Neural cell (in vitro differentiated cells): ENCODE measurements around the gene ZNF107. TPM values are rescaled to one million over a fixed set of nuclear protein-coding genes. Genes with fewer than 3 reads are reported as not detected.
A peak's percentile ranks its signal among the peaks of the same experiment; 100 is the strongest.
"Not testable (repeated sequence)": the region's sequence is repeated elsewhere in the genome, so short reads cannot be mapped to it uniquely, and the experiment has no call there.

Experiments used
- H2AFZ ChIP-seq: fragments of 200-600, 300-800 bp; sonication (generic), shearing (Covaris generic); 2 replicates; pipeline ENCODE4 v1.6.0; 2014; ENCODE audit warnings: low read depth, mild to moderate bottlenecking, antibody characterized with exemption, low read length, moderate library complexity
- H3F3A ChIP-seq: fragments of 200-600 bp; shearing (Covaris generic); 2 replicates; pipeline ENCODE4 v1.6.1; 2016; ENCODE audit warnings: mild to moderate bottlenecking, moderate library complexity, mixed read lengths, antibody characterized with exemption, low read length; ENCODE audit not compliant: insufficient read depth, poor library complexity, severe bottlenecking
- H3K27ac ChIP-seq: fragments of 200-600, 300-800 bp; sonication (generic), shearing (Covaris generic); 2 replicates; pipeline ENCODE4 v1.5.1; 2014; ENCODE audit warnings: mild to moderate bottlenecking, low read length, moderate library complexity
- H3K27me3 ChIP-seq: fragments of 300-800, 200-600 bp; sonication (generic), shearing (Covaris generic); 2 replicates; pipeline ENCODE4 v1.6.0; 2014; ENCODE audit warnings: mild to moderate bottlenecking, low read depth, low read length, moderate library complexity; ENCODE audit not compliant: insufficient read depth
- H3K36me3 ChIP-seq: fragments of 300-800, 200-600 bp; sonication (generic), shearing (Covaris generic); 2 replicates; pipeline ENCODE4 v1.5.1; 2014; ENCODE audit warnings: mild to moderate bottlenecking, antibody characterized with exemption, low read length, moderate library complexity; ENCODE audit not compliant: insufficient read depth
- H3K4me2 ChIP-seq: fragments of 300-800, 200-600 bp; sonication (generic), shearing (Covaris generic); 2 replicates; pipeline ENCODE4 v1.6.0; 2014; ENCODE audit warnings: mild to moderate bottlenecking, low read length
- H3K4me3 ChIP-seq: fragments of 300-800, 200-600 bp; sonication (generic), shearing (Covaris generic); 2 replicates; pipeline ENCODE4 v1.5.1; 2014; ENCODE audit warnings: mild to moderate bottlenecking, low read length, moderate library complexity
- H3K79me2 ChIP-seq: fragments of 200-600 bp; shearing (Covaris generic); replicated peaks from 2 replicates; pipeline ENCODE4 v1.6.0; 2014; ENCODE audit warnings: mild to moderate bottlenecking, low read length, moderate library complexity; ENCODE audit not compliant: insufficient read depth
- H3K9ac ChIP-seq: fragments of 300-800, 200-600 bp; sonication (generic), shearing (Covaris generic); 2 replicates; pipeline ENCODE4 v1.6.1; 2016; ENCODE audit warnings: mild to moderate bottlenecking, low read length, mixed read lengths
- H3K9me2 ChIP-seq: fragments of 200-600 bp; shearing (Covaris generic); 2 replicates; pipeline ENCODE4 v1.6.1; 2016; ENCODE audit warnings: mild to moderate bottlenecking, low read length, mixed read lengths; ENCODE audit not compliant: insufficient read depth
- H3K9me3 ChIP-seq: fragments of 200-600, 300-800 bp; sonication (generic), shearing (Covaris generic); 2 replicates; pipeline ENCODE4 v1.6.1; 2016; ENCODE audit warnings: mild to moderate bottlenecking, mixed run types, low read length, moderate library complexity, mixed read lengths
- H4K20me1 ChIP-seq: fragments of 200-600 bp; shearing (Covaris generic); 2 replicates; pipeline ENCODE4 v1.6.1; 2016; ENCODE audit warnings: mild to moderate bottlenecking, mixed run types; ENCODE audit not compliant: insufficient read depth
- EP300 ChIP-seq: fragments of 450-650 bp; conservative IDR thresholded peaks from 2 replicates; pipeline ENCODE4 v1.6.1; 2014; ENCODE audit warnings: antibody characterized with exemption, mild to moderate bottlenecking, moderate library complexity; ENCODE audit not compliant: poor library complexity, severe bottlenecking
- EZH2 ChIP-seq: fragments of 200-600, 300-800 bp; shearing (Covaris generic), sonication (generic); IDR thresholded peaks from 2 replicates; pipeline ENCODE4 v1.6.1; 2014; ENCODE audit warnings: antibody characterized with exemption, low read length, borderline replicate concordance, mild to moderate bottlenecking; ENCODE audit not compliant: insufficient read depth, poor library complexity, severe bottlenecking
- MXI1 ChIP-seq: fragments of 450-650 bp; conservative IDR thresholded peaks from 2 replicates; pipeline ENCODE4 v1.6.1; 2014; ENCODE audit warnings: antibody characterized with exemption, mild to moderate bottlenecking; ENCODE audit not compliant: poor library complexity, severe bottlenecking
- POLR2AphosphoS5 ChIP-seq: IDR thresholded peaks from 2 replicates; pipeline ENCODE4 v1.6.1; 2012
- RAD21 ChIP-seq: fragments of 450-650 bp; conservative IDR thresholded peaks from 2 replicates; pipeline ENCODE4 v1.6.1; 2014; ENCODE audit warnings: antibody characterized with exemption, mild to moderate bottlenecking, moderate library complexity
- SMC3 ChIP-seq: fragments of 450-650 bp; conservative IDR thresholded peaks from 2 replicates; pipeline ENCODE4 v1.6.1; 2014; ENCODE audit warnings: antibody characterized with exemption, mild to moderate bottlenecking, moderate library complexity; ENCODE audit not compliant: poor library complexity
- TAF1 ChIP-seq: IDR thresholded peaks from 2 replicates; pipeline ENCODE4 v1.6.1; 2012; ENCODE audit warnings: low read depth
- polyA plus RNA-seq: library from polyadenylated mRNA; depleted of rRNA; stranded (reverse); fragments of >200 nt; gene quantifications from 2 replicates; pipeline ENCODE4 v1.2.3, GENCODE V29; 2014
- TF ChIP-seq, protein P1 (sequence below): fragments of 450-650 bp; IDR thresholded peaks from 2 replicates; pipeline ENCODE4 v1.5.1; 2014; ENCODE audit warnings: antibody characterized with exemption, mild to moderate bottlenecking, moderate library complexity; ENCODE audit not compliant: poor library complexity, severe bottlenecking
- TF ChIP-seq, protein P2 (sequence below): IDR thresholded peaks from 2 replicates; pipeline ENCODE4 v1.6.1; 2012; ENCODE audit warnings: borderline replicate concordance

Gene ZNF107
- polyA plus RNA-seq, 1 donor from 2014 or later, result 7.9 TPM

DNA sequence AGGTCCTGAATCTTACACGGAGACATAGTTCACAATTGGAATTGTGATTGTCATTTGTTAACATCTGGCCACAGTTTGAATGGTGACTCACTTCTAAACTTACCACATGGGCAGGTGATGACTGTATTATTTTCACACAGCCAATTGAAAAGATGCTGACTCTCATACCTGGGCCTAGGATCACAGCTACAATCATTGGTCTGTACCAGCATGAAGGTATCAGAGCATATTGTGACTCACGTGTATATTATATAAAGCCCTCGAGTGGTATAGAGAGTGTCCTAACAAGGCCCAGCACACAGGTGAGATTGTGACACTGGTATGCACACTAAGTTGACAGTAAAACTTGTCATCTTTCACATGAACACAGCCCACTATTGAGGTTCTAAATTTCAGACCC lies 9.4 kb upstream of the ZNF107 start:
- Histone ChIP-seq H3K9me2 (no peaks in the 10 kb centered on the region), H3K9ac (no peak overlapping the region), H3F3A (no peaks in the 10 kb centered on the region), H3K4me3 (no peak overlapping the region), H3K4me2 (no peak overlapping the region), H3K79me2 (no peaks in the 10 kb centered on the region), H3K36me3 (no peaks in the 10 kb centered on the region), H4K20me1 (no peaks in the 10 kb centered on the region), H3K27me3 (no peaks in the 10 kb centered on the region), H3K27ac (no peak overlapping the region), H3K9me3 (no peaks in the 10 kb centered on the region), H2AFZ (no peak overlapping the region)
- no peak for TF ChIP-seq SMC3
- TF ChIP-seq, protein P1, sequence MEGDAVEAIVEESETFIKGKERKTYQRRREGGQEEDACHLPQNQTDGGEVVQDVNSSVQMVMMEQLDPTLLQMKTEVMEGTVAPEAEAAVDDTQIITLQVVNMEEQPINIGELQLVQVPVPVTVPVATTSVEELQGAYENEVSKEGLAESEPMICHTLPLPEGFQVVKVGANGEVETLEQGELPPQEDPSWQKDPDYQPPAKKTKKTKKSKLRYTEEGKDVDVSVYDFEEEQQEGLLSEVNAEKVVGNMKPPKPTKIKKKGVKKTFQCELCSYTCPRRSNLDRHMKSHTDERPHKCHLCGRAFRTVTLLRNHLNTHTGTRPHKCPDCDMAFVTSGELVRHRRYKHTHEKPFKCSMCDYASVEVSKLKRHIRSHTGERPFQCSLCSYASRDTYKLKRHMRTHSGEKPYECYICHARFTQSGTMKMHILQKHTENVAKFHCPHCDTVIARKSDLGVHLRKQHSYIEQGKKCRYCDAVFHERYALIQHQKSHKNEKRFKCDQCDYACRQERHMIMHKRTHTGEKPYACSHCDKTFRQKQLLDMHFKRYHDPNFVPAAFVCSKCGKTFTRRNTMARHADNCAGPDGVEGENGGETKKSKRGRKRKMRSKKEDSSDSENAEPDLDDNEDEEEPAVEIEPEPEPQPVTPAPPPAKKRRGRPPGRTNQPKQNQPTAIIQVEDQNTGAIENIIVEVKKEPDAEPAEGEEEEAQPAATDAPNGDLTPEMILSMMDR, result no peak
- TF ChIP-seq RAD21, result no peak
- TF ChIP-seq POLR2AphosphoS5, result no peak
- no peak for TF ChIP-seq EZH2
- TF ChIP-seq, protein P2, sequence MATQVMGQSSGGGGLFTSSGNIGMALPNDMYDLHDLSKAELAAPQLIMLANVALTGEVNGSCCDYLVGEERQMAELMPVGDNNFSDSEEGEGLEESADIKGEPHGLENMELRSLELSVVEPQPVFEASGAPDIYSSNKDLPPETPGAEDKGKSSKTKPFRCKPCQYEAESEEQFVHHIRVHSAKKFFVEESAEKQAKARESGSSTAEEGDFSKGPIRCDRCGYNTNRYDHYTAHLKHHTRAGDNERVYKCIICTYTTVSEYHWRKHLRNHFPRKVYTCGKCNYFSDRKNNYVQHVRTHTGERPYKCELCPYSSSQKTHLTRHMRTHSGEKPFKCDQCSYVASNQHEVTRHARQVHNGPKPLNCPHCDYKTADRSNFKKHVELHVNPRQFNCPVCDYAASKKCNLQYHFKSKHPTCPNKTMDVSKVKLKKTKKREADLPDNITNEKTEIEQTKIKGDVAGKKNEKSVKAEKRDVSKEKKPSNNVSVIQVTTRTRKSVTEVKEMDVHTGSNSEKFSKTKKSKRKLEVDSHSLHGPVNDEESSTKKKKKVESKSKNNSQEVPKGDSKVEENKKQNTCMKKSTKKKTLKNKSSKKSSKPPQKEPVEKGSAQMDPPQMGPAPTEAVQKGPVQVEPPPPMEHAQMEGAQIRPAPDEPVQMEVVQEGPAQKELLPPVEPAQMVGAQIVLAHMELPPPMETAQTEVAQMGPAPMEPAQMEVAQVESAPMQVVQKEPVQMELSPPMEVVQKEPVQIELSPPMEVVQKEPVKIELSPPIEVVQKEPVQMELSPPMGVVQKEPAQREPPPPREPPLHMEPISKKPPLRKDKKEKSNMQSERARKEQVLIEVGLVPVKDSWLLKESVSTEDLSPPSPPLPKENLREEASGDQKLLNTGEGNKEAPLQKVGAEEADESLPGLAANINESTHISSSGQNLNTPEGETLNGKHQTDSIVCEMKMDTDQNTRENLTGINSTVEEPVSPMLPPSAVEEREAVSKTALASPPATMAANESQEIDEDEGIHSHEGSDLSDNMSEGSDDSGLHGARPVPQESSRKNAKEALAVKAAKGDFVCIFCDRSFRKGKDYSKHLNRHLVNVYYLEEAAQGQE, result no peak
- no peak for TF ChIP-seq EP300
- TF ChIP-seq MXI1, result no peak
- no peak for TF ChIP-seq TAF1

DNA sequence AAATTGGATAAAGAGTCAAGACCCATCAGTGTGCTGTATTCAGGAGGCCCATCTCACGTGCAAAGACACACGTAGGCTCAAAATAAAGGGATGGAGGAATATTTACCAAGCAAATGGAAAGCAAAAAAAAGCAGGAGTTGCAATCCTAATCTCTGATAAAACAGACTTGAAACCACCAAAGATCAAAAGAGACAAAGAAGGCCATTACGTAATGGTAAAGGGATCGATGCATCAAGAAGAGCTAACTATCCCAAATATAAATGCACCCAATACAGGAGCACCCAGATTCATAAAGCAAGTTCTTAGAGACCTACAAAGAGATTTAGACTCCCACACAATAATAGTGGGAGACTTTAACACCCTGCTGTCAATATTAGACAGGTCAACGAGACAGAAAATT lies 3.8 kb upstream of the ZNF107 start:
- H3F3A ChIP-seq, H3K27me3 ChIP-seq, H3K9me2 ChIP-seq: not testable (repeated sequence)

DNA sequence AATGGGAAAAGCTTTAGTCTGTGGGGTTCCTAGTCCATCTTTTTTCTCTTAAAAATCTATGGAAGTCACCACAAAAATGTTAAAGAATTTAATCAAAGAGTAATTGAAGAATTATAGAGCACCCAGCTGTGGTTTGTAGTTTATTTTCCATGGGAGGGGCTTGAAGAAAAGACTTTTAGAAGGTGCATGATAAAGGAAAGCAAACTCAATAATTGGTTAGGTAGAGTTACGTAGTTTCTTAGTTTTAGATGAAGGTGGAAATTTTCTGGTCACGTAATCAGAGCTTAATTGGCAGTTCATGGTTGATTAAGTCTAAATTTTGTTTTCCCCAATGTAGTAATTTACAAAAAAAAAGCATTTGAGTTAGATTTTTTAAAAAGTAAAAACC lies 724 bp downstream of the ZNF107 start:
- Histone ChIP-seq H3K79me2 (peaks cover 29% of the 10 kb centered on the region), H3K9me3 (no peaks in the 10 kb centered on the region), H3K36me3 (no peaks in the 10 kb centered on the region), H4K20me1 (no peaks in the 10 kb centered on the region), H3K27ac (peak overlapping the region; percentile 79), H3K4me2 (peak overlapping the region; percentile 49), H3K27me3 (no peaks in the 10 kb centered on the region), H3F3A (no peaks in the 10 kb centered on the region), H3K9me2 (no peaks in the 10 kb centered on the region), H2AFZ (peak overlapping the region; percentile 92), H3K9ac (peak overlapping the region; percentile 87), H3K4me3 (peak overlapping the region; percentile 90)
- no peak for TF ChIP-seq MXI1
- no peak for TF ChIP-seq SMC3
- TF ChIP-seq EZH2, result no peak
- TF ChIP-seq, protein P1, result no peak
- TF ChIP-seq, protein P2, result no peak
- TF ChIP-seq TAF1, result no peak
- TF ChIP-seq EP300, result no peak
- TF ChIP-seq POLR2AphosphoS5, result no peak
- no peak for TF ChIP-seq RAD21

More for the DNA sequence above, 3.8 kb upstream of the ZNF107 start:
- H2AFZ ChIP-seq, H3K4me3 ChIP-seq, H4K20me1 ChIP-seq, H3K36me3 ChIP-seq, H3K4me2 ChIP-seq, H3K27ac ChIP-seq, H3K9ac ChIP-seq, H3K9me3 ChIP-seq: not testable (repeated sequence)
- H3K79me2 ChIP-seq, result peaks cover 10% of the 10 kb centered on the region
